HTERT RPE-1 (cell line): ENCODE measurements around the gene OSTN.
"Not testable (repeated sequence)": the region's sequence is repeated elsewhere in the genome, so short reads cannot be mapped to it uniquely, and the experiment has no call there.

ENCODE experiments used
- in situ Hi-C: fragments of 300-500 bp; cut with MboI; formaldehyde crosslinking; loops from 4 replicates; pipeline ENCODE4 v1.14.3; 2020; ENCODE audit warnings: low sequenced_read_pairs

OSTN gene

DNA sequence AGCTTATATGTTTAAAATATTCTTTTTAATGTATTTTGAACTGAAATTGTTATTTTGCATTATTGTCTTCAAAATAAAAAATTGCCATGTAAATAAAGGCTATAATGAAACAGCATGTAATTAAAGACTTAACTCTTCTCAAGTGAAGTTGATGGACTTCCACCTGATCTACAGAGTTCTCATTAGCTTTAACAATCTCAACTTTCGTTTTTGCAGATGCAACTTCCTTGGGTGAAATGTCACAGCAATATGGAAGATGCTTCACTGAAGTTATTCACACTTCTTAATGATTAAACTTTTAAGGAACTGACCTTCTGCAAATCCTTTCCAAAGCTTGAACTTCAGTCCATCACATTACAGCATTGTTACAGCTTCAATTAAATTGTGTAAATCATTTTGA is 63.6 kb downstream of the OSTN start:
- in situ Hi-C loops = no loop called here

GRCh38 chr3:191263365-191263764 is 64.3 kb downstream of the OSTN start:
- in situ Hi-C loops = no loop called here

GRCh38 chr3:191263850-191264249 is 64.8 kb downstream of the OSTN start:
- in situ Hi-C loops = no loop called here

DNA sequence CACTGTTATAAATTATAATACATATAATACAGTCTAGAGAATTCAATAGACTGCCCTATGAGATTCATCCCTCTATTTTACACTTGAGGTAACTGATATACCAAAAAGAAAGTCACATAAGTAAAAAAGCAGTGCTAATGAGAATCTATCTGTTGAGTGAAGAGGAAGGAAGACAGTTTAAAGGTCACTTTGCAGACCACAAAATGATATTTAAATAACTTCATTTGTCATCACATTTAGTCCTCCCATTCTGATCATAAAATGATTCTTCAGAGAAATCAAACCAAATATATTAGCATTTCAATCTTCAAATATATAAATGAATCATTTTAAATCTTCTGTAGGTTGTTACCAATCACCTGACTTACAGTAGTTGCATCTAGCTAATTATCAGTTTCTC is 69.7 kb downstream of the OSTN start:
- in situ Hi-C loops = no loop called here

- in situ Hi-C loops = no loop called here
These were observed 70.4 kb downstream of the OSTN start for GRCh38 chr3:191269289-191270085.

GRCh38 chr3:191275244-191275643 is 76.2 kb downstream of the OSTN start:
- in situ Hi-C loops = not testable (repeated sequence)

- in situ Hi-C loops = no loop called here
These were observed 76.7 kb downstream of the OSTN start for GRCh38 chr3:191275751-191276150.

DNA sequence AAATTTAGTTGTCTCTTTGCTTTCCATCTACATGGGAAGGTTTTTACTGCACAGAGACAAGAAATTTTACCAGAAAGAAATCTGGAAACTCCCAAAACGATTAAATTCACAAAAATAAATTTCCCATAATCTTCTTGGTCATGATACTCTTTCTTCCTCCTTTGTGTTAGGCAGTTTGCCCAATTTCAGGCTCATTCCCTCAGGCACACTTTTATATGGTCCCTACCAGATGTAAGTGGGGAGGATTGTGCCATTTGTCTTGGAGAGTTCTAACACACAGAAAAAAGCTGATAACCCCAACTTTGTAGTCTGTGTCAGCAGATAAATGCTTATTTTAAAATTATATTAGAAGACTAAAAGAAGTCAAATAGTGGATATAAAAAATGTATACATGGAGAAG is 81.1 kb downstream of the OSTN start:
- in situ Hi-C loops = no loop called here

- in situ Hi-C loops = no loop called here
These were observed 81.8 kb downstream of the OSTN start for GRCh38 chr3:191280882-191281281.

DNA sequence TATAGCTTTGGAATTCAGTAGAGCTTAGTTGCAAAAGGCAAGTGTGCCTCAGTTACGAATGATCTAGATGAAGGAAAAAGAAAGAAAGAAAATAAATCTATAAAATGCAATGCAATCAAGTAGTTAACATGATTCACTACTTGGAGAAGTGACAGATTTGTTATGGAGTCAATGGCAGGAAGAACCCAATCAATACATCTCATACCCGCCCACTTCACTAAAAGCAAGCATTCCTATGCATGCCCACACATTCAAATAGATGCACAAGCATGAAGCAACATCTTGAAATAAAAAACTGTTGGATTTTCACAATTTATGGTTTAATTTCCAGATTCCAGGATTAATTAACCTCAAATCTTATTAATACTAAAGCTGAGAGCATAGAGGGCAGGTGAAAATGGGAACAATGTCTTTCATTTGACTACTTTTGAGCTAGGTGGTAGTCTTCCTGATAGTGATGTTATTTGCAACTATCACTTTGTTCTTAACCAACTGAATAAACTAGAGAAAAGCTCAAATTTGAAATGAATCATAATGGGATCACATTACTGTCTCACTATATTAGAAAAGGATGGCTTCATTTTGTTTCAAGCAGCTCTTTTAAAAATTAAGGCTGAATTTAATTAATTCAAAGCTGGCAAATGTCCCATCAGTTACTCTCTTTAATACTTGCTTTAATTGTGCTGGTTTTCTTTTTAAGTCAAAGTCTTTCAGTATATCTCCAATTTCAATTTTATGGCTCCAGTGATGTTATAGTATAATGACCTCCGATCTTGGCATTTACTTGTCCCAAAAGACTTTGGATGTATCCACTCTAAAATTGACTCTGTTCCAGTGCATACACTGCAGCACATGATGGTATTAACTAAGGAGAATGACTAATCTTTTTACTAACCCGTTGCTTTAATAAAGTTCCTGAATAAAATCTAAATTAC is 83.5 kb downstream of the OSTN start:
- in situ Hi-C loops = no loop called here

GRCh38 chr3:191283400-191283799 is 84.4 kb downstream of the OSTN start:
- in situ Hi-C loops = no loop called here

GRCh38 chr3:191290311-191291025 is 91.4 kb downstream of the OSTN start:
- in situ Hi-C loops = no loop called here

- in situ Hi-C loops = no loop called here
These were observed 93.4 kb downstream of the OSTN start for GRCh38 chr3:191292243-191293015.

- in situ Hi-C loops = no loop called here
These were observed 95.2 kb downstream of the OSTN start for GRCh38 chr3:191294291-191294690.

- in situ Hi-C loops = no loop called here
These were observed 97.0 kb downstream of the OSTN start for GRCh38 chr3:191296041-191296541.

GRCh38 chr3:191298846-191299245 is 99.8 kb downstream of the OSTN start:
- in situ Hi-C loops = no loop called here

GRCh38 chr3:191300422-191300821 is 101.4 kb downstream of the OSTN start:
- in situ Hi-C loops = no loop called here

- in situ Hi-C loops = no loop called here
These were observed 102.0 kb downstream of the OSTN start for GRCh38 chr3:191301017-191301416.

DNA sequence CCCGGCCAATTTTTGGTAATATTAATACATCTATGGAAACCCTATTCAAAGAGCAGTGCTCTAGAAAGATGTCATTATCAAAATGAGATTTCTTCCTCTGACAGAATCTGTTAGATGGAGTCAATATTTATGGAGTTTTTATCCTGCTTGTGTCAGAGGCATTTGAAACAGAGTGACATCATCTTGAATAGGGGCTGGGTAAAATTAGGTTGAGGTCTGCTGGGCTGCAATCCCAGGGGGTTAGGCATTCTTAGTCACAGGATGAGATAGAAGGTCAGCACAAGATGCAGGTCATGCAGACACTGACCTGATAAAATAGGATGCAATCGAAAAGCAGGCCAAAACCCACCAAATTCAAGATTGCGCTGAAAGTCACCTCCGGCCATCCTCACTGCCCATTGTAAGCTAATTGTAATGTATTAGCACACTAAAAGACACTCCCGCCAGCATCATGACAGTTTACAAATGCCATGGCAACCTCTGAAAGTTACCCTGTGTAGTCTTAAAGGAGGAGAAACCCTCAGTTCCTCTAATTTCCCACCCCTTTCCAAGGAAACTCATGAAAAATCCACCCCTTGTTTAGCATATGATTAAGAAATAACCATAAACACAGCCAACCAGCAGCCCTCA is 102.9 kb downstream of the OSTN start:
- in situ Hi-C loops = no loop called here

GRCh38 chr3:191302451-191302850 is 103.4 kb downstream of the OSTN start:
- in situ Hi-C loops = no loop called here
